ENCODE data around the gene GAB2. TPM values are rescaled to one million over a fixed set of nuclear protein-coding genes. Genes with fewer than 3 reads are reported as not detected.
A peak's percentile ranks its signal among the peaks of the same experiment; 100 is the strongest.

The GAB2 gene
- total RNA-seq, 2 experiments from 2014 or later = 7.1 to 7.5 TPM

DNA sequence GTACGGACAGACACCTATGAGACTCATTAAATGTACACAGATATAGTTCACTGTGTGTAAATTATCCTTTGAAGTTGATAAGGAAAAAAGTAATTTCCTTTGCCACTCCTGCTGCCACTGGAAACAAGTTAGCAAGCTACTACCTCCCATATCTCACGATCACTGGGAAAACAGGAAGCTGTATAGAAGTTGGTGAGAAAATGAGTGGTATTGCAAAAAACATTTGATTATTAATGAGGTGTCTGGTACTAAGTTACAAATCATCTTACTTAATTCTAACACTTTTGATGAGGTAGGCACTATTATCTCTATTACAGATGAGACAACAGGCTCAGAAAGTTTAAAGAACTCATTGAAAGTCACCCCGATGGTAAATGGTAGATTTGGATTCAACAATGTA lies 68.5 kb downstream of the GAB2 start:
- Mint-ChIP-seq H3K4me3 (no peak overlapping the region), H3K27ac (peak overlapping the region; percentile 37), H3K27me3 (peaks cover 17% of the 10 kb centered on the region), H3K4me1 (peaks cover 19% of the 10 kb centered on the region), H3K36me3 (peaks cover 17% of the 10 kb centered on the region), H3K9me3 (peaks cover 3% of the 10 kb centered on the region)
- DNase-seq = no peak
- POLR2A ChIA-PET = no interaction called here
- no peak for ATAC-seq (ENCODE audit: low read depth)

- H3K27ac Mint-ChIP-seq = no peak overlapping the region
Observed at GRCh38 chr11:78347956-78348355, 69.7 kb downstream of the GAB2 start.

DNA sequence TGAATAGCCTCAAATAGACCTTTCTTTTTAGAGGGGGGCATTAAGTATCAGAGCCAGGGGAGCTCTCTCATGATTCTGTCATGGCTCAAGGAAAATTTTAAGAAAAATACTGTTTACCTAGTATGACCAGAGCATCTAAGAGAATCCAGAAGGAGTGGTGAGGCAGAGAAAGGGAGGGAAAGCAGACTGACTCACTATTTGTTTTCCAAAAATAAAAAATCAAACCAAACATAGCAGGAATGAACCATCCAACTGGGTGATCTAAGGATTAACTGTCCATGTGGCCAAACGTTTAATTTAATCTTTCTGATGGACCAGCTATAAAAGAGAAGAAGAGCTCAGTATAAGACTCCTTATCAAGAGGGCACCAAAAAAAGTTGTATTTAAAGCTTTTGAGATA lies 70.8 kb downstream of the GAB2 start:
- Mint-ChIP-seq H3K4me3 (no peak overlapping the region), H3K9me3 (peaks cover 4% of the 10 kb centered on the region), H3K27ac (no peak overlapping the region), H3K27me3 (peaks cover 17% of the 10 kb centered on the region), H3K36me3 (peaks cover 25% of the 10 kb centered on the region), H3K4me1 (peaks cover 19% of the 10 kb centered on the region)
- POLR2A ChIA-PET = no interaction called here
- ATAC-seq (ENCODE audit: low read depth) (no peak), DNase-seq (no peak)

More at GRCh38 chr11:78347956-78348355, 69.7 kb downstream of the GAB2 start:
- no peak overlapping the region for H3K4me3 Mint-ChIP-seq
- H3K27me3 Mint-ChIP-seq = peaks cover 17% of the 10 kb centered on the region
- peaks cover 3% of the 10 kb centered on the region for H3K9me3 Mint-ChIP-seq
- peaks cover 19% of the 10 kb centered on the region for H3K4me1 Mint-ChIP-seq
- DNase-seq (no peak), ATAC-seq (ENCODE audit: low read depth) (no peak)
- POLR2A ChIA-PET = no interaction called here
- H3K36me3 Mint-ChIP-seq = peaks cover 19% of the 10 kb centered on the region

DNA sequence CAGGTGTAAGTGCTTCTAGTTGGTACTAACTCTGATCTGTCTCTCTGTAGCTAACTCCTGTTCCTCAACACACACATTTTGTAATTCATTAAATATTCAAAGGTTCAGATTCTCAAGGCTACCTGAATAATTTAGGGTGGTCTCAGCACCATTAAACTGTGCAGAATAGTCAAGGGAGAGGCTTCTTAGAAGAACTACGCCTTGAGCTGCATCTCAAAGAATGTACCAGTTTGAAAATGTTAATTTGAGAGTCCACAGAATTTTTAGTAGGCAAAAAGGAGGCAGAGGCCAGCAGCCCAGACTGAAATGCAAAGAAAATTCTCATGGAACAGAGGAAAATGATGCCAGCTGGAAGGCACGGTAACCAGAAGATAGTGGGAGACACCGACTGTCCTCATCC lies 72.2 kb downstream of the GAB2 start:
- ATAC-seq (ENCODE audit: low read depth) (no peak), DNase-seq (no peak)
- H3K4me3 Mint-ChIP-seq = no peak overlapping the region
- peaks cover 25% of the 10 kb centered on the region for H3K4me1 Mint-ChIP-seq
- H3K27me3 Mint-ChIP-seq = peaks cover 17% of the 10 kb centered on the region
- peaks cover 8% of the 10 kb centered on the region for H3K9me3 Mint-ChIP-seq
- H3K36me3 Mint-ChIP-seq = peaks cover 28% of the 10 kb centered on the region
- no peak overlapping the region for H3K27ac Mint-ChIP-seq
- POLR2A ChIA-PET = no interaction called here

DNA sequence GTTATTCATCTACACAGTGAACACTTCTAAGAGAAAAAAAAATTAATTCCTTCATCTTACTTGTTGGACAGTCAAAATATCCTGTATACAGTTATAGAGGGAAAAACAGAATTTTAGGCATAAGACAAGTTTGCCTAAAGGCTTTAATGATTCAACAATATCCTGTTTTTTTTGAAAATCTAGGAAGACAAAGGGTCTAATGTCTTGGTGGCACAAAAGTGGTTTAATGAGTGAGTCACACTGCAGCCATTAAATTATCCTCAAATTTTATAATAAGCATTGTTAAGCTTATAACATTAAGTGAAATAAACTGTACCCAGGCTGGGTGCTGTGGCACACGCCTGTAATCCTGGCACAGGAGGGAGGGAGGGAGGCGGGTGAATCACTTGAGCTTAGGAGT lies 72.9 kb downstream of the GAB2 start:
- peaks cover 25% of the 10 kb centered on the region for H3K4me1 Mint-ChIP-seq
- peaks cover 19% of the 10 kb centered on the region for H3K27me3 Mint-ChIP-seq
- ATAC-seq (ENCODE audit: low read depth) (no peak), DNase-seq (no peak)
- POLR2A ChIA-PET = no interaction called here
- H3K9me3 Mint-ChIP-seq = peaks cover 8% of the 10 kb centered on the region
- H3K27ac Mint-ChIP-seq = no peak overlapping the region
- no peak overlapping the region for H3K4me3 Mint-ChIP-seq
- H3K36me3 Mint-ChIP-seq = peaks cover 28% of the 10 kb centered on the region

DNA sequence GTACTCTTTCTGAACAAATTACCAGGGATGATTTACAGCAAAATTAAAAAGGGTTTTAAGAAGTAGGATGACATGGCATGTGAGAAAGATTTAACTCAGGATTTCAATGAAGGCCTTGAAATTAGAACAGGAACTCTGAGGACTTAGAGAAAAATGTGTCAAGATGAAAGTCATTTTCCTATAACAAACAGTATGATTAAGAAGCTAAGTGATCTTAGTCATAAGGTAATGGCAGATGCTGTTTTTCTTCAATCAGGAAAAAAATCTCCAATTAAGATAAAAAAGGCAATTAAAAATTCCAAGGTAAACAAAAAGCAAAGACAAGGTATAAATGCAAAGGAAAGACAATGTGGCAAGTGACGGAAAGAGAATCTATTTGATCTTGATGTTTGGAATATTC lies 73.5 kb downstream of the GAB2 start:
- Mint-ChIP-seq H3K36me3 (peaks cover 33% of the 10 kb centered on the region), H3K27me3 (peaks cover 19% of the 10 kb centered on the region), H3K27ac (no peak overlapping the region), H3K9me3 (peaks cover 8% of the 10 kb centered on the region), H3K4me1 (peaks cover 27% of the 10 kb centered on the region), H3K4me3 (no peak overlapping the region)
- ATAC-seq (ENCODE audit: low read depth) (no peak), DNase-seq (no peak)
- POLR2A ChIA-PET = no interaction called here

- Mint-ChIP-seq H3K4me3 (no peak overlapping the region), H3K27ac (no peak overlapping the region), H3K9me3 (peaks cover 8% of the 10 kb centered on the region), H3K36me3 (peaks cover 28% of the 10 kb centered on the region), H3K4me1 (peaks cover 22% of the 10 kb centered on the region), H3K27me3 (peaks cover 19% of the 10 kb centered on the region)
- POLR2A ChIA-PET = no interaction called here
- no peak for ATAC-seq (ENCODE audit: low read depth)
- DNase-seq = no peak
Observed at GRCh38 chr11:78343303-78343702, 74.3 kb downstream of the GAB2 start.

- POLR2A ChIA-PET = no interaction called here
- Mint-ChIP-seq H3K4me3 (no peak overlapping the region), H3K9me3 (peaks cover 7% of the 10 kb centered on the region), H3K27me3 (peaks cover 18% of the 10 kb centered on the region), H3K4me1 (peaks cover 22% of the 10 kb centered on the region), H3K27ac (no peak overlapping the region), H3K36me3 (peaks cover 23% of the 10 kb centered on the region)
- no peak for DNase-seq
- no peak for ATAC-seq (ENCODE audit: low read depth)
Observed at GRCh38 chr11:78341841-78342240, 75.8 kb downstream of the GAB2 start.

DNA sequence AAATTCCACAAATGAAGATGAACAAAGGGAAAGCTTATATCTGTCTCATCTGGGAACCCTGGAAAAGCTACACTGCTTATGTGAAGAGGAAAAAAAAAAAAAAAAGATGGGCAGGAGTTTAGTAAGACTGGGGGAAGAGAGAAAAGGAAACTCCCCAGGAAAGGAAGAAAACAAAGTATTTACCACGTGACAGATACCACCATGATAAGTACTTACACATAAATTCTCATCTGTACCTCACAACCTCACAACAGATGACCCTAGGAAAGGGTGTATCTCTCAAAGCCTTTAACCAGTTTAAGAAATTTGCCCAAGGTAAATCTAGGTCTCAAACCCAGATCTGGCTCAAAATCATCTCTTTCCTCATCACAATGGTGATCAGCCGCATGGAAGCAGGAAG lies 77.1 kb downstream of the GAB2 start:
- POLR2A ChIA-PET = no interaction called here
- peak; percentile 10 for ATAC-seq (ENCODE audit: low read depth)
- H3K27ac Mint-ChIP-seq = peak overlapping the region; percentile 53
- peaks cover 17% of the 10 kb centered on the region for H3K27me3 Mint-ChIP-seq
- H3K4me1 Mint-ChIP-seq = peaks cover 22% of the 10 kb centered on the region
- H3K36me3 Mint-ChIP-seq = peaks cover 20% of the 10 kb centered on the region
- H3K9me3 Mint-ChIP-seq = peaks cover 8% of the 10 kb centered on the region
- DNase-seq = no peak
- peak overlapping the region; percentile 49 for H3K4me3 Mint-ChIP-seq

DNA sequence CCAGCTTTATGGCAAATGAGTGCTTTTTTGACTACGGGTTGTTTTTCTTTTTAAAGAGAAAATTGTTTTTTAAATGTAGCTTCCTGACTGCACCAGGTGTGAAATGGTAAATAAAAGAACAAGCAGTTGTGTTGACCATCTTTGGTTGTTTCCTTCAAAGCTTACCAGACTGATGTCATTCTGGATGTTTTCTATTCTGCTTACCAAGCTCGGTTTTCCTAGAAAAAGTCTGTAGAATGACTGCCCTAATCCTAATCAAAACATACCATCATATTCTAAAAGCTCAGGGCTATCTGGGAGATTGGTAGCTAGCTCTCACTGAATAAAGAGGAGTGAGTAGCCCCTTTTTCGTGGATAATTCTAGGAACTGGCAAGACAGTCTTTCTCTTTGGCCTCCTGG lies 77.7 kb downstream of the GAB2 start:
- H3K4me1 Mint-ChIP-seq = peaks cover 22% of the 10 kb centered on the region
- H3K27me3 Mint-ChIP-seq = peaks cover 14% of the 10 kb centered on the region
- H3K27ac Mint-ChIP-seq = peak overlapping the region; percentile 65
- POLR2A ChIA-PET = no interaction called here
- peak overlapping the region; percentile 49 for H3K4me3 Mint-ChIP-seq
- H3K9me3 Mint-ChIP-seq = peaks cover 10% of the 10 kb centered on the region
- DNase-seq (no peak), ATAC-seq (ENCODE audit: low read depth) (peak; percentile 47)
- peaks cover 20% of the 10 kb centered on the region for H3K36me3 Mint-ChIP-seq

GRCh38 chr11:78339483-78339882 lies 78.1 kb downstream of the GAB2 start:
- peaks cover 20% of the 10 kb centered on the region for H3K36me3 Mint-ChIP-seq
- ATAC-seq (ENCODE audit: low read depth) = peak; percentile 30
- H3K9me3 Mint-ChIP-seq = peaks cover 10% of the 10 kb centered on the region
- peak overlapping the region; percentile 49 for H3K4me3 Mint-ChIP-seq
- peaks cover 22% of the 10 kb centered on the region for H3K4me1 Mint-ChIP-seq
- peak overlapping the region; percentile 65 for H3K27ac Mint-ChIP-seq
- no peak for DNase-seq
- peaks cover 11% of the 10 kb centered on the region for H3K27me3 Mint-ChIP-seq
- POLR2A ChIA-PET = no interaction called here

DNA sequence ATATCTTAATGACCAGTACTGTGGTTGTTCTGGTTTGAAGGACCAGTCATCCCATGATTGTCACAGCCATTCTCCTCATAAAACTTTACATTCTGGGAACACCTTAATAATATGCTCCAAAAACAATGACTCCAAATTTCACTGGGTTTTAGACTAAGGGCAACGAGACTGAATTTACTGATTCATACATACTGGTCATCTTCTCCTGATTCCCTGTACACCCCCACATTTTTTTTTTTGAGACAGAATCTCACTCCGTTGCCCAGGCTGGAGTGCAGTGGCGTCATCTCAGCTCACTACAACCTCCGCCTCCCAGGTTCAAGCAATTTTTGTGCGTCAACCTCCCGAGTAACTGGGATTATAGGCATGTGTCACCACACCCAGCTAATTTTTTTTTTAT lies 78.9 kb downstream of the GAB2 start:
- Mint-ChIP-seq H3K9me3 (peaks cover 10% of the 10 kb centered on the region), H3K36me3 (peaks cover 23% of the 10 kb centered on the region), H3K4me3 (no peak overlapping the region), H3K27me3 (peaks cover 10% of the 10 kb centered on the region), H3K4me1 (peaks cover 24% of the 10 kb centered on the region), H3K27ac (no peak overlapping the region)
- DNase-seq (no peak), ATAC-seq (ENCODE audit: low read depth) (no peak)
- POLR2A ChIA-PET = no interaction called here

GRCh38 chr11:78338138-78338537 lies 79.5 kb downstream of the GAB2 start:
- no peak for DNase-seq
- Mint-ChIP-seq H3K9me3 (peaks cover 10% of the 10 kb centered on the region), H3K27ac (no peak overlapping the region), H3K4me3 (no peak overlapping the region), H3K36me3 (peaks cover 24% of the 10 kb centered on the region), H3K27me3 (peaks cover 10% of the 10 kb centered on the region), H3K4me1 (peaks cover 24% of the 10 kb centered on the region)
- POLR2A ChIA-PET = no interaction called here
- ATAC-seq (ENCODE audit: low read depth) = no peak

GRCh38 chr11:78337554-78337924 lies 80.1 kb downstream of the GAB2 start:
- no peak overlapping the region for H3K27ac Mint-ChIP-seq
- peaks cover 26% of the 10 kb centered on the region for H3K4me1 Mint-ChIP-seq
- peaks cover 10% of the 10 kb centered on the region for H3K9me3 Mint-ChIP-seq
- H3K27me3 Mint-ChIP-seq = peaks cover 10% of the 10 kb centered on the region
- ATAC-seq (ENCODE audit: low read depth) (no peak), DNase-seq (no peak)
- peaks cover 21% of the 10 kb centered on the region for H3K36me3 Mint-ChIP-seq
- H3K4me3 Mint-ChIP-seq = no peak overlapping the region
- POLR2A ChIA-PET = no interaction called here

Measured in activated naive CD8-positive, alpha-beta T cell treated with anti-CD3 and anti-CD28 coated beads, Interleukin-2, amount 10 ng/mL, durations not matched to agents 7 days and 5 days (primary cell).